Bone marrow (tissue), 2 donors: ENCODE results near the gene SPTA1.

Source experiments
- DNase-seq, 2 donors: peaks; one replicate each; lab custom pipeline; 2025; lab: John Stamatoyannopoulos, UW

The SPTA1 gene

GRCh38 chr1:158685085-158685484 lies 1.4 kb downstream of the SPTA1 start:
- no peak for DNase-seq

GRCh38 chr1:158681606-158682005 lies 4.9 kb downstream of the SPTA1 start:
- no peak for DNase-seq

GRCh38 chr1:158679289-158679688 lies 7.2 kb downstream of the SPTA1 start:
- DNase-seq = no peak

- DNase-seq = no peak
Observed at GRCh38 chr1:158675563-158676323, 10.8 kb downstream of the SPTA1 start.

- DNase-seq = no peak
Observed at GRCh38 chr1:158674302-158674701, 12.2 kb downstream of the SPTA1 start.

- DNase-seq = no peak
Observed at GRCh38 chr1:158666037-158666436, 20.5 kb downstream of the SPTA1 start.

GRCh38 chr1:158654571-158654970 lies 31.9 kb downstream of the SPTA1 start:
- peak in 1 of 2 donors; percentile 73 for DNase-seq

GRCh38 chr1:158654086-158654485 lies 32.4 kb downstream of the SPTA1 start:
- peak in 1 of 2 donors; percentile 52 for DNase-seq

GRCh38 chr1:158652721-158653334 lies 33.7 kb downstream of the SPTA1 start:
- DNase-seq = no peak

- peak in 1 of 2 donors; percentile 53 for DNase-seq
Observed at GRCh38 chr1:158649052-158649451, 37.5 kb downstream of the SPTA1 start.

GRCh38 chr1:158646465-158646864 lies 40.0 kb downstream of the SPTA1 start:
- peak in 1 of 2 donors; percentile 37 for DNase-seq

- no peak for DNase-seq
Observed at GRCh38 chr1:158644449-158644848, 42.1 kb downstream of the SPTA1 start.

- no peak for DNase-seq
Observed at GRCh38 chr1:158638904-158639303, 47.6 kb downstream of the SPTA1 start.

GRCh38 chr1:158638146-158638545 lies 48.4 kb downstream of the SPTA1 start:
- no peak for DNase-seq

GRCh38 chr1:158613764-158614163 lies 72.8 kb downstream of the SPTA1 start:
- no peak for DNase-seq

GRCh38 chr1:158611916-158612315 lies 74.6 kb downstream of the SPTA1 start:
- DNase-seq = no peak

GRCh38 chr1:158607296-158607695 lies 79.2 kb downstream of the SPTA1 start:
- DNase-seq = no peak

- no peak for DNase-seq
Observed at GRCh38 chr1:158604968-158605367, 81.5 kb downstream of the SPTA1 start, which contains the start of gene OR10Z1. Gene OR10Z1, plus strand, starts transcription at chr1:158605268. Its CDS starts 1,171 bp downstream, at chr1:158606439.

- DNase-seq = no peak
Observed at GRCh38 chr1:158600735-158601134, 85.8 kb downstream of the SPTA1 start.

GRCh38 chr1:158586942-158587341 lies 99.6 kb downstream of the SPTA1 start:
- no peak for DNase-seq

GRCh38 chr1:158583962-158584361 lies 102.6 kb downstream of the SPTA1 start:
- no peak for DNase-seq

GRCh38 chr1:158579733-158580132 lies 106.8 kb downstream of the SPTA1 start, which contains the start of gene OR10X1:
Gene OR10X1, minus strand, starts transcription at chr1:158579899. Its CDS starts 0 bp downstream, at chr1:158579899.
- no peak for DNase-seq

- DNase-seq = no peak
Observed at GRCh38 chr1:158577561-158577960, 109.0 kb downstream of the SPTA1 start.
